ENCODE measurements around the gene TRIM77.
"Not testable (repeated sequence)": the region's sequence is repeated elsewhere in the genome, so short reads cannot be mapped to it uniquely, and the experiment has no call there.

DNA sequence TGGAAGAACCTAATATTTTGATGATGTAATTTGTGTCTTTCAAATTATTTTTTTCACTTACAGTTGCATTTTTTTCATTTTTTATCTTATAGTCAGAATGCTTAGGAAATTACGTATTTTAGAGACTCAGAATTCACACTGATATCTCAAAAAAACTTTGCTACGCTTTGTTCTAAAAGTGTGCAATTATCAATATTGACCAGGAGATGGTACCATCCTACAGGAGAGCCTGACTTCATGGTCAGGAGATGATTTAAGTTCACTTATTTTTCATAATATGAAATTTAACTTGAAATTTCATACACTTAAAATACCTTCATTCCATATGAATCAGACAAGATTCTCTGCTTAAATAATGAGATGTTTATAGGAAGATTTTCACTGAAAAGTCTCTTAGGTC is 34.7 kb upstream of the TRIM77 start:
- TF ChIP-seq, protein P1, sequence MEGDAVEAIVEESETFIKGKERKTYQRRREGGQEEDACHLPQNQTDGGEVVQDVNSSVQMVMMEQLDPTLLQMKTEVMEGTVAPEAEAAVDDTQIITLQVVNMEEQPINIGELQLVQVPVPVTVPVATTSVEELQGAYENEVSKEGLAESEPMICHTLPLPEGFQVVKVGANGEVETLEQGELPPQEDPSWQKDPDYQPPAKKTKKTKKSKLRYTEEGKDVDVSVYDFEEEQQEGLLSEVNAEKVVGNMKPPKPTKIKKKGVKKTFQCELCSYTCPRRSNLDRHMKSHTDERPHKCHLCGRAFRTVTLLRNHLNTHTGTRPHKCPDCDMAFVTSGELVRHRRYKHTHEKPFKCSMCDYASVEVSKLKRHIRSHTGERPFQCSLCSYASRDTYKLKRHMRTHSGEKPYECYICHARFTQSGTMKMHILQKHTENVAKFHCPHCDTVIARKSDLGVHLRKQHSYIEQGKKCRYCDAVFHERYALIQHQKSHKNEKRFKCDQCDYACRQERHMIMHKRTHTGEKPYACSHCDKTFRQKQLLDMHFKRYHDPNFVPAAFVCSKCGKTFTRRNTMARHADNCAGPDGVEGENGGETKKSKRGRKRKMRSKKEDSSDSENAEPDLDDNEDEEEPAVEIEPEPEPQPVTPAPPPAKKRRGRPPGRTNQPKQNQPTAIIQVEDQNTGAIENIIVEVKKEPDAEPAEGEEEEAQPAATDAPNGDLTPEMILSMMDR (IDR thresholded peaks at IDR 0.05), result not testable (repeated sequence)
- not testable (repeated sequence) for TF ChIP-seq POLR2A (IDR thresholded peaks at IDR 0.05)
